ENCODE results near the gene MCC.
A peak's percentile ranks its signal among the peaks of the same experiment; 100 is the strongest.

Gene MCC

DNA sequence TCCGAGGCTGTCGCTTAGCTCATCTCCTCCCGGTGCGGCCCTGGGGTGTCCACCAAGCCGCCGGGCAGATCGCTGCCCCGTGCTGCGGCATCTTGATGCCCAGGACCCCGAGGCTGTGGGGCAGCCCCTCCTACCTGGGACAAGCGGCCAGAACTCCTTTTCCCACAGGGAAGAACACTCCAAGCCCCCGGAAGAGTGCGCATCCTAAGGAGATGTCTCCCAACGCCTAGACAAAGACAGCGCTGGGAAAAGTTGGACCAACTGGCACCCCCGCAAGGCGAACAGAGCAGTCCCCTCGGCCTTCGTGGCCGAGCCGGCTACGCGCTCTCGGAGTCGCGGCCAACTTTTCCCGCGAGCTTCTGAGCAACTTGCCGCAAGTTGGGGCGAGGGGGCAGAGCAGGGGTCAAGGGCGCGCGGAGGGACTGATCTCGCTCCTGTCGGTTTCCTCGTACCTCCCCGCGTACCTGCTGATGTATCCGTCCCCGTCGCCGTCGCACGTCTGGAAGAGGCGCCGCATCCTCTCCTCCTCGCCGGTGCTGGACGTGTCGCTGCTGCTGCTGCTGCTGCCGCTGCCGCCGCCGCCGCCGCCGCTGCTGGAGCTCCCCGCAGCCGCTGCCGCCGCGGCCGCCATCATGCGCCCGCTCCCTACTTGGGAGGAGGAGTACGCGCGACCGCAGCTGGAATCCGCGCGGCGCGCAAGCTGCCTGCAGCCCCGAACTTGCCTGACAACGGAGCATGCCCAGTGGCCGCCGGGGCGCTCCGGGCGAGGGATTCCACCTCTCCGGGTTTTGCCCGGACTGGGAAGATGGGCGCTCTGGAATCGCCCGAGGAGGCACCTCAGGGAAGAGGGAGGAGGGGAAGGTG lies at the start of gene MCC:
MCC (minus strand) TSS at position 673 of the 864 bp plus-strand sequence.
- peak; percentile 12 for DNase-seq (ENCODE audit: low spot score)

DNA sequence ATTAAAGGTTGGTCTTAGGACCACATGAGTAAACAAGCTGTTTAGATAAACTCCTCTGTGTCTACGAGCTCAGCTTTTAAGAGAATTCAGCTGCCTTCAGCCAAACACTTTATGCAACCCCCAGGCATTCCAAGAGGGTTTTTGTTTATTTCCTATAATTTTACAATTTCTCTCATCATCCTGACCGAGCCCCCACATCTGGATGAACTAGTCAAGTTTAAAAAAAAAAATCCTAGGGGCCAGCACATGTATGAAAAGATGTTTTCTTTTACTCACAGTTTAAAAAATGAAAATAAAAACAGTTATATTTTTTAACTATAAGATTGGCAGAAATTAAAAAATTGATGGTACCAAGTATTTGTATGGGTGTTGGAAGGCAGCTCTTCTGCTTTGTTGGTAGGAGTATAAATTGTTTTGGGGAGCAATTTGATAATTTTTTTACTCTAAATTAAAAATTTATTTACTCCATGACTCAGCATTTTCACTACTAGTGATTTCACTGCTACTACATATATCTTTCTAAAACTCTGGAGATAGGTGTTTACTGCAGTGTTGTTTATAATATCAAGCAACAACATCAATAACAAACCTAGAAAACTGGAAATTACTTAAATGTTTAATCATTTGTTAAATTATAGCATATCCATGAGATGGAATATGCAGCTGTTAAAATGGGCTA lies 43.4 kb upstream of the MCC start:
- no peak for DNase-seq (ENCODE audit: low spot score)

DNA sequence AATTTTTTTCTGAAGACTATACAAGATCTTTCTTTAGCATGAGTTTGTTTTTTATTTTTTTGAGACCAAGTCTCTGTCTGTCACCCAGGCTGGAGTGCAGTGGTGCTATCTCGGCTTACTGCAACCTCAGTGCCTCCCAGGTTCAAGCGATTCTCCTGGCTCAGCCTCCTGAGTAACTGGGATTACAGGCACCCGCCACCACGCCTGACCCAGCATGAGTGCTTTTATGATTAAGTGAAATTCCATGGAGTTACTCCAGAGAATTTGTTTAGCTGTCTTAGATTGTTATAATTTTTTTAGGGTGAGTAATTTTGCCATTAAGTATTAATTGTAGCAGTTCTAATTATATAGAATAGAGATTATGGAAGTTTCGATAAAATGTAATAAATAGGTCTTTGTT lies 39.5 kb upstream of the MCC start:
- no peak for DNase-seq (ENCODE audit: low spot score)

GRCh38 chr5:113526421-113526820 lies 38.2 kb upstream of the MCC start:
- no peak for DNase-seq (ENCODE audit: low spot score)

- no peak for DNase-seq (ENCODE audit: low spot score)
Observed at GRCh38 chr5:113524927-113525326, 36.7 kb upstream of the MCC start.

GRCh38 chr5:113523168-113523567 lies 34.9 kb upstream of the MCC start:
- no peak for DNase-seq (ENCODE audit: low spot score)

DNA sequence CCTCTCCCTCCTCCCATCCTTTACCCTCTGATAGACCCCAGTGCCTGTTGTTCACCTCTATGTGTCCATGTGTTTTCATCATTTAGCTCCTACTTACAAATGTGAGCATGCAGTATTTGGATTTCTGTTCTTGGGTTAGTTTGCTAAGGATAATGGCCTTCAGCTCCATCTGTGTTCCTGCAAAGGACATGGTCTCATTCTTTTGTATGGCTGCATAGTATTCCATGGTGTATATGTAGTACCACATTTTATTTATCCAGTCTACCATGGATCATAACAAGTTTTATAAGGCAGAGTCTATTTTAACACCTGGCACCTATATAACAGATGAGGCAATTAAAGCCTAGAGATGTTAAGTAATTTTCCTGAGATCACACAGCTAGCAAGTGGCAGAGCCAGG lies 32.6 kb upstream of the MCC start:
- no peak for DNase-seq (ENCODE audit: low spot score)

DNA sequence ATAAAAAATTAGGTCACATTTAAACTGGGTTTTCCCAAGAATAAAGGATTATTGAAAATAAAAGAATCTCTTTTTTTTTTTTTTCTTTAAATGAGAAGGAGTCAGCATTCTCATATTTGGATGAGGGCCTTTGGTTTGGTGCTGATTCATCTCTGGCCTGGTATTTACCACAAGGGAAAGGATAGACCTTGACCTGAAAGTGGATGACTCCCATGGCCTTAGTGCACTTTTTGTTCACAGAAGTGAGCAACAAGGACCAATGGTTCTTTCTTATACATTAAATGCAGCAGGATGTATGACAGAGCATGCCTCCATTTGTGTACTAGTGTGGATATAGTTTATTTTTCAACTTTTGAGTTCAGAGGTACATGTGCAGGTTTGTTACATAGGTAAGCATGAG lies 32.2 kb upstream of the MCC start:
- no peak for DNase-seq (ENCODE audit: low spot score)

GRCh38 chr5:113519412-113519811 lies 31.2 kb upstream of the MCC start:
- DNase-seq (ENCODE audit: low spot score) = no peak

DNA sequence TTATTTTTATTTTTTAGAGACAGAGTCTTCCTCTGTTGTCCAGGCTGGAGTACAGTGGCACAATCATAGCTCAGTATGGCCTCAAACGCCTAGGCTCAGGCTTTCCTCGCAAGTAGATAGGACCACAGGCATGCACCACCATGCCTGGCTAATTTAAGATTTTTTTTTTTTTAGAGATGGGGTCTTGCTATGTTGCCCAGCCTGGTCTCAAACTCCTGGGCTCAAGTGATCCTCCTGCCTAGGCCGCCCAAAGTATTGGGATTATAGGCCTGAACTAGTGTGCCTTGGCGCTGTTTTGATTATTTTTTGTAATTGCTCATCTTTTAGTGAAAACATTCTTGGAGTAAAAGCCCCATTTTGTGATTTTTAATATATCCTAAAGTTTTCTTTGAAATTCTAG lies 30.6 kb upstream of the MCC start:
- no peak for DNase-seq (ENCODE audit: low spot score)

- DNase-seq (ENCODE audit: low spot score) = peak; percentile 27
Observed at GRCh38 chr5:113514289-113514635, 26.0 kb upstream of the MCC start.

DNA sequence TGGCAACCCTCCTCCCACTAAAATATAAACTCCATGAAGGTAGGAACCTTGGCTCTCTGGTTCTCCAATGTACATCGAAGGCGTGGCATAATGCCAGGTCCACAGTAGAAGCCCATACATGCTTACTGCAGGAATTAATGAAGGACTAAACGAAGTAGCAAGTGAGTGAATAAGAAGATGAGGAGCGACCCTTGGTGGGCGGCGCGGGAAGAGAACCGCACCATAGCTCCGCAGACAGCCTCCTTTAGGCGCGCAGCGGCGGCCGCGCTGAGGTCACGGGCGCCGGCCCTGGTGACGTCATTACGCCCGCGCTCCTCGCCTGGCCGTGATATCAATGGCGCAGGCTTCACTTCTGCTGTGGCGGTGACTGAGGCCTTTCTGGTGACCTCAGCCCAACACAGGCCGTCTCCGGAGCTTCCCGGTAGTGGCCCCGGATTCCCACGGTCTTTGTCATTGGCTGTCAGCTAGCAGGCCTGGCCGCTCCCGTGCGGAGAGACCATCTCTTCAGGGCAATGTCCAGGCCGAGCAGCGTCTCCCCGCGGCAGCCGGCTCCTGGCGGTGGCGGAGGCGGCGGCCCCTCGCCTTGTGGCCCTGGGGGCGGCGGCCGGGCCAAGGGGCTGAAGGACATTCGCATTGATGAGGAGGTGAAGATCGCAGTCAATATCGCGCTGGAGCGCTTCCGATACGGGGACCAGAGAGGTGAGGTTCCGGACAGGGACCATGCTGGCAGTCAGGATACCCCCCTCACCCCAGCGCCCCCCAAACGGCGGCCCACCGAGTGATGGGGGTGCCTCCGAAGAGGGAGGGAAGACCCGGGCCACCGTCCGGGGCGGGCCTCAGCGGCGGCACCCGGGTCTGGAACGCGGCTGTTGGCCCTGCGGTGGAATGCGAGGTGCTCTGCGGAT lies 25.4 kb upstream of the MCC start, which contains the start of gene YTHDC2:
YTHDC2 (plus strand) TSS at position 311 of the 905 bp plus-strand sequence; CDS start at position 513, 202 bp downstream.
- peak; percentile 86 for DNase-seq (ENCODE audit: low spot score)

DNA sequence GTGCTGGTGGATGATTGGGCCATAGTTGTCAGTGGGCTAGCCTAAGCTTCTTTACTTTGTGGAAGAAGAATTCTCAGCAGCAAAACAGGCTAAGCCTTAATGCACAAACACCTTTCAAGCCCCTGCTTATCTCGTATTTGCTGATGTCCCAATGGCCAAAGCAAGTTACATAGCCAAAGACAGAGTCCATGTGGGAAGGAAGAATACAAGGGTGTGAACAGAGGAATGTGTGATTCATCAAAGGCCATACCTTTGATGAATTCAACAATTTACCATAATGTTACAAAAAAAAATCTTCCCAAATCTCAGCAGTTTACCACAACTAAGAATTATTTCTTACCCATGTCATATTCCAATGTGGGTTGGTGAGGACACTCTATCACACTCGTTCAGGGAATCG lies 24.1 kb upstream of the MCC start:
- no peak for DNase-seq (ENCODE audit: low spot score)

GRCh38 chr5:113510836-113511451 lies 22.7 kb upstream of the MCC start:
- no peak for DNase-seq (ENCODE audit: low spot score)

DNA sequence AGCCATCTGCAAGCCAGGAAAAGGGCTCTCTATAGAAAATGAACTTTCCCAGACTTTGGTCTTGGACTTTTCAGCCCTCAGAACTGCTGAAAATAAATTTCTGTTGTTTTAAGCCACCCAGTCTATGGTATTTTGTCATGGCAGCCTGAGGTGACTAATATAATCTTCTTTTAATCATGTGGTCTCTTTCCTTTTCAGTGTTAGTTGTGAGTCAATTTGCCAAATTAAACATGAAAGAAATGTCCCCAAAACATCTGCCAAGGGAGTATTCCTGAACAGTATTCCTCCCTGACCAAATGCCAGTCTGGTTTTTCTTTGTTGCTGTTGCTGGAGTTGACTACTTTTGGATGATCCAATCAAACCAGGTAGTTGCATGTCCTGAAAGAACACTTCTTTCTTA lies 20.5 kb upstream of the MCC start:
- no peak for DNase-seq (ENCODE audit: low spot score)

GRCh38 chr5:113507601-113508000 lies 19.3 kb upstream of the MCC start:
- no peak for DNase-seq (ENCODE audit: low spot score)

- no peak for DNase-seq (ENCODE audit: low spot score)
Observed at GRCh38 chr5:113505181-113505580, 16.9 kb upstream of the MCC start.

DNA sequence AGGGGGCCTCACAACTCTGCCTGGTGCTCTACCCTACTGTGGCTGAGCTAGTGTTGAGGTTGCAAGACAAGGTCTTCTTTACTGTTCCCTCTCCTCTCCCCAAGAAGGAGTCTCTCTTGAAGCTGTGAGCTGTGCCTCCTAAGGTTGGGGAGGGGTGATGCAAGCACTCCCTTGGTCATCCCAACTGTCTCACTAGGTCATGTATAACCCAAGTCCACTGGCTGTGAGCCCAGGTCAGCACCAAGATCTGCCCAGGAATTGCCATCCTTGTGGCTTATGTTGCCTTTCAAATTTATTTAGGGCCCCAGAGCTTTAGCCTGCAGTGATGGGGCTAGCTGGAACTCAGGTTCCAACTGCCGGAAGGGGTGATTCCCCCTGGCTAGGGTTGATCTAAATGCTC lies 14.9 kb upstream of the MCC start:
- no peak for DNase-seq (ENCODE audit: low spot score)

DNA sequence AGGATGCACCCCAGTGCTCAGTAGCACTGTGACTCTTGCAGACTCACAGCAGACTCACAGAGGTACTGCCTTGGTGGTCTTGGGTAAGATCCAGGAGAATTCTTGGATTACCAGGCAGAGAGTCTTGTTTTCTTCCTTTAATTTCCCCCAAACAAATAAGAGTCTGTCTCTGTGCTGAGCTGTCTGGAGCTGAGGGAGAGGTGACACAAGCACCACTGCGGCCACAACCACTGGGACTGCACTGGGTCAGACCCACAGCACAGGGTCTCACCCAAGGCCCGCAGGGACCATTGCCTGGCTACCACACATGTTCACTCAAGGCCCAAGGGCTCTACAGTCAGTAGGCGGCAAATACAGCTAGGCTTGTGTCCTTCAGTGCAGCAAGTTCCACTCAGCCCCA lies 13.8 kb upstream of the MCC start:
- no peak for DNase-seq (ENCODE audit: low spot score)

DNA sequence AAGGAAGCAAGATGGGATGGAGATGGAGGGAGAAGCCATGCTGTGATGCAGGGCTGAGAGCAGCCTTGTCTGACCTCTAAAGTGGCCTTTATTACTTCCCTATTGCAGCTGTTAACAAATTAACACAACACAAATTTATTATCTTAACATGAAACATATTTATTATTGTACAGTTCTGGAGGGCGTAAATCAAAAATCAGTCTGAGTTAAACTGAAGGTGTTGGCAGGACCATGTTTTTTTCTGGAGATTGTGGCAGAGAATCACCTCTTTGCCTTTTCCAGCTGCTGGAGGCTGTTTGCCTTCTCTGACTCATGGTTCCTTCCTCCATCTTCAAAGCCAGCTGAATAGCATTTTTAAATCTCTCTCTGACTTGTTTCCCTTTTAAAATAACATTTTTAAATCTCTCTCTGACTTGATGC lies 7.2 kb upstream of the MCC start:
- no peak for DNase-seq (ENCODE audit: low spot score)

GRCh38 chr5:113493446-113493845 lies 5.2 kb upstream of the MCC start:
- no peak for DNase-seq (ENCODE audit: low spot score)

DNA sequence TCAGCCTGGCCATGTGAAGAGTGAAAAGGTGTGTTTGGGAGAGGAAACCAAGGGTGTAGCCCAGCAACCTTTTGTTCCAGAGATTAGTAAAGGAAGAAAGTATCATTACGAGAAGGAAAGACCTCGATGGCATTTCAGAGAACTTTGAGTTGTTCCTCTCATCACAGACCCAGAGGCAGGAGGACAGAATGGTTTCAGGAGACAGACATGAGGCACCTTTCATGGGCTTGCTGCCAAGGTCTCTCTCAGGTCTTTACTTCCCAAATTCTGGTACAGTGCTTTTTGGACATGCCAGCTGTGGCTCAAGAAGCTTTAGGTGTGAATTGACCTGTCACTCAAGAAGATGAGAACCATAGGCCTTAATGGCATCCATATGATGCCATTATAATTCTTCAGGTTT lies 2.8 kb upstream of the MCC start:
- DNase-seq (ENCODE audit: low spot score) = no peak

All from cerebellar cortex (tissue), 1 donor.